GM23248 (cell line): ENCODE measurements around the gene KDM4B. TPM values are rescaled to one million over a fixed set of nuclear protein-coding genes. Genes with fewer than 3 reads are reported as not detected.

Source experiments
- DNase-seq: peaks from one replicate; pipeline ENCODE4 v3.0.0-alpha.2; 2015
- H2AFZ ChIP-seq: fragments of 200-600 bp; sonication (generic); 2 replicates; pipeline ENCODE4 v1.6.1; 2016; ENCODE audit warnings: antibody characterized with exemption
- H3F3A ChIP-seq: fragments of 200-600 bp; sonication (generic); 2 replicates; pipeline ENCODE4 v1.6.1; 2016; ENCODE audit warnings: mild to moderate bottlenecking, antibody characterized with exemption, mixed run types; ENCODE audit not compliant: insufficient read depth
- H3K27ac ChIP-seq: fragments of 200-600 bp; sonication (generic); 2 replicates; pipeline ENCODE4 v1.5.1; 2016; ENCODE audit warnings: mild to moderate bottlenecking
- H3K27me3 ChIP-seq: fragments of 200-600 bp; sonication (generic); replicated peaks from 2 replicates; pipeline ENCODE4 v1.6.1; 2016; ENCODE audit warnings: mild to moderate bottlenecking; ENCODE audit not compliant: insufficient read depth
- H3K36me3 ChIP-seq: fragments of 200-600 bp; sonication (generic); 2 replicates; pipeline ENCODE4 v1.6.1; 2016; ENCODE audit warnings: low read depth, mild to moderate bottlenecking
- H3K4me1 ChIP-seq: fragments of 200-600 bp; sonication (generic); 2 replicates; pipeline ENCODE4 v1.6.1; 2016; ENCODE audit warnings: mild to moderate bottlenecking; ENCODE audit not compliant: insufficient read depth
- H3K4me2 ChIP-seq: fragments of 200-600 bp; sonication (generic); one replicate; pipeline ENCODE4 v1.6.1; 2016; ENCODE audit warnings: mild to moderate bottlenecking; ENCODE audit not compliant: unreplicated experiment
- H3K4me3 ChIP-seq: fragments of 200-600 bp; sonication (generic); 2 replicates; pipeline ENCODE4 v1.5.1; 2016; ENCODE audit warnings: mild to moderate bottlenecking
- H3K79me2 ChIP-seq: fragments of 200-600 bp; sonication (generic); 2 replicates; pipeline ENCODE4 v1.6.1; 2016; ENCODE audit warnings: mild to moderate bottlenecking; ENCODE audit not compliant: insufficient read depth
- H3K9ac ChIP-seq: fragments of 200-600 bp; sonication (generic); 2 replicates; pipeline ENCODE4 v1.6.1; 2016; ENCODE audit warnings: mild to moderate bottlenecking
- H3K9me2 ChIP-seq: fragments of 200-600 bp; sonication (generic); 2 replicates; pipeline ENCODE4 v1.6.1; 2016; ENCODE audit warnings: mixed run types, mild to moderate bottlenecking, moderate library complexity; ENCODE audit not compliant: insufficient read depth
- H3K9me3 ChIP-seq: fragments of 200-600 bp; sonication (generic); one replicate; pipeline ENCODE4 v1.6.1; 2017; ENCODE audit warnings: low read depth
- H4K20me1 ChIP-seq: fragments of 200-600 bp; sonication (generic); 2 replicates; pipeline ENCODE4 v1.6.0; 2016; ENCODE audit not compliant: insufficient read depth
- EZH2 ChIP-seq: fragments of 200-600 bp; sonication (generic); IDR thresholded peaks from 2 replicates; pipeline ENCODE4 v1.6.1; 2018; ENCODE audit warnings: antibody characterized with exemption, mild to moderate bottlenecking; ENCODE audit not compliant: insufficient read depth, poor library complexity, severe bottlenecking
- EZH2phosphoT487 ChIP-seq: fragments of 200-600 bp; sonication (generic); IDR thresholded peaks from 2 replicates; pipeline ENCODE4 v1.6.1; 2018; ENCODE audit warnings: antibody characterized with exemption, moderate library complexity, mild to moderate bottlenecking, low read depth; ENCODE audit not compliant: insufficient read depth
- WGBS, 2 experiments: methylation state at CpG; one replicate each; pipeline ENCODE4 v1.1.6; 2015 to 2017; ENCODE audit warnings: low lambda C conversion rate in 2 of 2, low coverage in 1 of 2; ENCODE audit errors: missing lambda C conversion rate in 2 of 2; 5-methylcytosine and 5-hydroxymethylcytosine counted together
- in situ Hi-C: fragments of 300-500 bp; cut with MboI; formaldehyde crosslinking; loops from 2 replicates; pipeline ENCODE4 v1.15.0; 2020
- polyA plus RNA-seq: library from polyadenylated mRNA; unstranded; fragments of >200 nt; fragmentation: Nextera tagmentation; extraction: Ambion mirVana; gene quantifications from 2 replicates; pipeline ENCODE4 v1.2.1, GENCODE V29; 2016
- total RNA-seq: library from RNA; depleted of rRNA; stranded (reverse); fragments of >200 nt; shearing (Covaris generic); gene quantifications from 2 replicates; pipeline ENCODE4 v1.2.3, GENCODE V29; 2014

Gene KDM4B
- total and polyA plus RNA-seq, 2 experiments from 2014 or later = 14.8 to 28.7 TPM

- Histone ChIP-seq H3K4me1 (peaks cover under 1% of the 10 kb centered on the region), H3K27me3 (no peaks in the 10 kb centered on the region), H3K9me3 (no peaks in the 10 kb centered on the region), H3K79me2 (no peaks in the 10 kb centered on the region), H3K4me3 (no peak overlapping the region), H3K36me3 (no peaks in the 10 kb centered on the region; the same call in 1 of the 2 replicates), H3K4me2 (no peak overlapping the region), H4K20me1 (no peaks in the 10 kb centered on the region), H3K9ac (no peak overlapping the region), H3K9me2 (no peaks in the 10 kb centered on the region), H3K27ac (no peak overlapping the region), H2AFZ (no peak overlapping the region), H3F3A (no peaks in the 10 kb centered on the region)
- no peak for DNase-seq
- TF ChIP-seq EZH2 (no peak), EZH2phosphoT487 (no peak)
- WGBS, 2 experiments = 87 to 88% methylated on average over 13 to 16 of the region's 16 CpGs
- in situ Hi-C loops = no loop called here
Observed at GRCh38 chr19:5118026-5118425, 149.1 kb downstream of the KDM4B start.

GRCh38 chr19:5119297-5119998 lies 150.5 kb downstream of the KDM4B start:
- no peaks in the 10 kb centered on the region for H3K9me3 ChIP-seq
- H3K79me2 ChIP-seq = no peaks in the 10 kb centered on the region
- in situ Hi-C loops = no loop called here
- no peak for TF ChIP-seq EZH2
- no peak for TF ChIP-seq EZH2phosphoT487
- no peaks in the 10 kb centered on the region for H3K9me2 ChIP-seq
- no peak overlapping the region for H2AFZ ChIP-seq
- H3K27me3 ChIP-seq = no peaks in the 10 kb centered on the region
- DNase-seq = no peak
- 90 to 91% methylated on average over 40 of the region's 40 CpGs for WGBS, 2 experiments
- H4K20me1 ChIP-seq = no peaks in the 10 kb centered on the region
- no peaks in the 10 kb centered on the region; the same call in 1 of the 2 replicates for H3K36me3 ChIP-seq
- H3K4me1 ChIP-seq = no peaks in the 10 kb centered on the region
- no peaks in the 10 kb centered on the region for H3F3A ChIP-seq
- no peak overlapping the region for H3K9ac ChIP-seq
- H3K4me2 ChIP-seq = no peak overlapping the region
- H3K4me3 ChIP-seq = no peak overlapping the region
- no peak overlapping the region for H3K27ac ChIP-seq

GRCh38 chr19:5120321-5120720 lies 151.4 kb downstream of the KDM4B start:
- no peaks in the 10 kb centered on the region for H3K27me3 ChIP-seq
- H3K27ac ChIP-seq = no peak overlapping the region
- H3K4me2 ChIP-seq = no peak overlapping the region
- 81 to 92% methylated on average over 8 of the region's 8 CpGs for WGBS, 2 experiments
- no peaks in the 10 kb centered on the region for H3K79me2 ChIP-seq
- no peak overlapping the region for H3K4me3 ChIP-seq
- H4K20me1 ChIP-seq = no peaks in the 10 kb centered on the region
- in situ Hi-C loops = no loop called here
- no peaks in the 10 kb centered on the region for H3K9me3 ChIP-seq
- H3K36me3 ChIP-seq = no peaks in the 10 kb centered on the region; the same call in 1 of the 2 replicates
- TF ChIP-seq EZH2 (no peak), EZH2phosphoT487 (no peak)
- H2AFZ ChIP-seq = no peak overlapping the region
- no peak overlapping the region for H3K9ac ChIP-seq
- DNase-seq = no peak
- no peaks in the 10 kb centered on the region for H3K4me1 ChIP-seq
- H3F3A ChIP-seq = no peaks in the 10 kb centered on the region
- H3K9me2 ChIP-seq = no peaks in the 10 kb centered on the region

- 88 to 93% methylated on average over 8 to 9 of the region's 9 CpGs for WGBS, 2 experiments
- Histone ChIP-seq H3K4me1 (no peaks in the 10 kb centered on the region), H3K36me3 (no peaks in the 10 kb centered on the region; the same call in 1 of the 2 replicates), H3K79me2 (no peaks in the 10 kb centered on the region), H3F3A (no peaks in the 10 kb centered on the region), H2AFZ (no peak overlapping the region), H4K20me1 (no peaks in the 10 kb centered on the region), H3K27ac (no peak overlapping the region), H3K27me3 (no peaks in the 10 kb centered on the region), H3K4me2 (no peak overlapping the region), H3K4me3 (no peak overlapping the region), H3K9ac (no peak overlapping the region), H3K9me2 (no peaks in the 10 kb centered on the region), H3K9me3 (no peaks in the 10 kb centered on the region)
- in situ Hi-C loops = no loop called here
- TF ChIP-seq EZH2phosphoT487 = no peak
- no peak for TF ChIP-seq EZH2
- DNase-seq = no peak
Observed at GRCh38 chr19:5120833-5121232, 151.9 kb downstream of the KDM4B start.
